ENCODE results near the gene SUSD4.

DNA sequence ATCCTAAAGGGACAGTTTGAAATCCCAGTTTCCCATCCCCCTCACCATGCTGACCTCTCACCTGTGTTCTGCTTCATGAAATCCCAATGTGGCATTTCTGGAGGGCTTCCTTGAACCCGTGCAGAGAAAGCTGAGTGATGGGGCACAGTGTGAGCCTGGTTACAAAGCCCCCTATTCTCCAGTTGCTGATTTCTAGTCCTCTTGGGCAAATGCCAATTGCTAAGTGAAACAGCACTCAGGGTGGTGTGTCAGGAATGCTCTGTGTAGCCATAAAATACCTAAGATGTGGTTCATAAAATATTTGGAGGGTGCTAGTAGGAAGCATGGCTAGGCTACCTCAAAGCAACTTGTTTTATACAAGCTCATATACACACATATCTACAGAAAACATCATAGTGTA, 32.0 kb downstream of the SUSD4 start:
- TF ChIP-seq POLR2A (IDR thresholded peaks at IDR 0.05; ENCODE audit: low read length) (no peak), GATA1 (IDR thresholded peaks at IDR 0.05; ENCODE audit: low read depth, low read length) (no peak)

Measured in erythroblast (primary cell).